OCI-M2 (cell line): ENCODE results near the gene GABRP.
"Not testable (repeated sequence)": the region's sequence is repeated elsewhere in the genome, so short reads cannot be mapped to it uniquely, and the experiment has no call there.

ENCODE experiments used
- DNase-seq: peaks from one replicate; lab custom pipeline; 2025; ENCODE audit not compliant: unreplicated experiment; lab: John Stamatoyannopoulos, UW

The GABRP gene

GRCh38 chr5:170783498-170784247 is at the start of gene GABRP:
TSS of gene GABRP (plus strand) at chr5:170783725. CDS start at chr5:170788616, 4,891 bp downstream.
- DNase-seq: no peak

GRCh38 chr5:170736966-170737365 is 46.6 kb upstream of the GABRP start:
- no peak for DNase-seq

GRCh38 chr5:170737591-170737990 is 45.9 kb upstream of the GABRP start:
- DNase-seq: no peak

- DNase-seq: no peak
Measured at GRCh38 chr5:170738840-170739239, 44.7 kb upstream of the GABRP start.

GRCh38 chr5:170739446-170739845 is 44.1 kb upstream of the GABRP start:
- DNase-seq: no peak

GRCh38 chr5:170740551-170741205 is 42.8 kb upstream of the GABRP start:
- DNase-seq: no peak

GRCh38 chr5:170741801-170742200 is 41.7 kb upstream of the GABRP start:
- DNase-seq: no peak

- DNase-seq: no peak
Measured at GRCh38 chr5:170743876-170744212, 39.7 kb upstream of the GABRP start.

GRCh38 chr5:170745481-170746071 is 37.9 kb upstream of the GABRP start:
- DNase-seq: no peak

- no peak for DNase-seq
Measured at GRCh38 chr5:170746075-170746960, 37.2 kb upstream of the GABRP start.

GRCh38 chr5:170746961-170747340 is 36.6 kb upstream of the GABRP start:
- DNase-seq: no peak

- no peak for DNase-seq
Measured at GRCh38 chr5:170747357-170747756, 36.2 kb upstream of the GABRP start.

GRCh38 chr5:170747851-170748250 is 35.7 kb upstream of the GABRP start:
- DNase-seq: no peak

- no peak for DNase-seq
Measured at GRCh38 chr5:170748951-170749471, 34.5 kb upstream of the GABRP start.

GRCh38 chr5:170749911-170750431 is 33.6 kb upstream of the GABRP start:
- DNase-seq: no peak

- DNase-seq: no peak
Measured at GRCh38 chr5:170750791-170751190, 32.7 kb upstream of the GABRP start.

- no peak for DNase-seq
Measured at GRCh38 chr5:170751631-170752030, 31.9 kb upstream of the GABRP start.

- DNase-seq: no peak
Measured at GRCh38 chr5:170752257-170753215, 31.0 kb upstream of the GABRP start.

GRCh38 chr5:170753311-170753710 is 30.2 kb upstream of the GABRP start:
- no peak for DNase-seq

GRCh38 chr5:170754508-170754907 is 29.0 kb upstream of the GABRP start:
- not testable (repeated sequence) for DNase-seq
